GM23338 (cell line): Measurements from ENCODE around the gene KCTD21. TPM values are rescaled to one million over a fixed set of nuclear protein-coding genes. Genes with fewer than 3 reads are reported as not detected.

ENCODE experiments used
- ATAC-seq: fragments of 200-7000 bp; cut with Tn5 transposase; 3 replicates; pipeline ENCODE4 v1.9.1; 2020
- DNase-seq: peaks from one replicate; pipeline ENCODE4 v3.0.0-alpha.2; 2015; ENCODE audit warnings: low spot score
- H2AFZ ChIP-seq: fragments of 200-600 bp; sonication (generic); 2 replicates; pipeline ENCODE4 v1.8.0; 2016; ENCODE audit warnings: antibody characterized with exemption, mild to moderate bottlenecking, moderate library complexity
- H3F3A ChIP-seq: fragments of 200-600 bp; sonication (generic); replicated peaks from 2 replicates; pipeline ENCODE4 v1.8.0; 2017; ENCODE audit warnings: antibody characterized with exemption, mixed run types, low read depth
- H3K27ac ChIP-seq: fragments of 200-600 bp; sonication (generic); 2 replicates; pipeline ENCODE4 v1.6.1; 2016; ENCODE audit warnings: low read depth
- H3K27me3 ChIP-seq: fragments of 200-600 bp; sonication (generic); 2 replicates; pipeline ENCODE4 v1.8.0; 2016; ENCODE audit warnings: mild to moderate bottlenecking, mixed run types, moderate library complexity; ENCODE audit not compliant: insufficient read depth
- H3K36me3 ChIP-seq: fragments of 200-600 bp; sonication (generic); 2 replicates; pipeline ENCODE4 v1.8.0; 2016; ENCODE audit warnings: mild to moderate bottlenecking; ENCODE audit not compliant: insufficient read depth
- H3K4me1 ChIP-seq: fragments of 200-600 bp; sonication (generic); 2 replicates; pipeline ENCODE4 v1.8.0; 2016; ENCODE audit warnings: mild to moderate bottlenecking, moderate library complexity; ENCODE audit not compliant: insufficient read depth
- H3K4me2 ChIP-seq: fragments of 200-600 bp; sonication (generic); 2 replicates; pipeline ENCODE4 v1.7.1; 2017; ENCODE audit warnings: mixed run types
- H3K4me3 ChIP-seq: fragments of 200-600 bp; sonication (generic); 2 replicates; pipeline ENCODE4 v1.6.1; 2016; ENCODE audit warnings: mixed run types
- H3K79me2 ChIP-seq: fragments of 200-600 bp; sonication (generic); replicated peaks from 2 replicates; pipeline ENCODE4 v1.8.0; 2017; ENCODE audit warnings: mild to moderate bottlenecking; ENCODE audit not compliant: insufficient read depth
- H3K9me2 ChIP-seq: fragments of 200-600 bp; sonication (generic); 2 replicates; pipeline ENCODE4 v1.8.0; 2017; ENCODE audit not compliant: insufficient read depth
- H4K20me1 ChIP-seq: fragments of 200-600 bp; sonication (generic); replicated peaks from 2 replicates; pipeline ENCODE4 v1.8.0; 2017; ENCODE audit warnings: mild to moderate bottlenecking; ENCODE audit not compliant: insufficient read depth
- H3K27ac Mint-ChIP-seq: 2 replicates; pipeline ENCODE4 v1.8.0; 2020; ENCODE audit warnings: inconsistent platforms, mild to moderate bottlenecking, moderate library complexity, mixed read lengths
- H3K27me3 Mint-ChIP-seq: 3 replicates; pipeline ENCODE4 v1.8.0; 2022; ENCODE audit warnings: low read depth, mild to moderate bottlenecking, moderate library complexity, mixed read lengths, inconsistent platforms; ENCODE audit not compliant: insufficient read depth, poor library complexity
- H3K36me3 Mint-ChIP-seq: 3 replicates; pipeline ENCODE4 v1.8.0; 2021; ENCODE audit warnings: low read depth, mild to moderate bottlenecking, inconsistent platforms, moderate library complexity, mixed read lengths
- H3K4me1 Mint-ChIP-seq: 3 replicates; pipeline ENCODE4 v1.8.0; 2020; ENCODE audit warnings: mild to moderate bottlenecking, inconsistent platforms, mixed read lengths
- H3K4me3 Mint-ChIP-seq: 3 replicates; pipeline ENCODE4 v1.8.0; 2021; ENCODE audit warnings: moderate library complexity, mild to moderate bottlenecking, inconsistent platforms, mixed read lengths
- H3K9me3 Mint-ChIP-seq: 3 replicates; pipeline ENCODE4 v1.8.0; 2020; ENCODE audit warnings: moderate library complexity, mild to moderate bottlenecking, inconsistent platforms, mixed read lengths
- CREB1 ChIP-seq: fragments of 250-450 bp; sonication (Bioruptor Pico); IDR thresholded peaks from 2 replicates; pipeline ENCODE4 v1.5.0; 2020; ENCODE audit warnings: low read depth, mild to moderate bottlenecking, moderate library complexity
- CTCF ChIP-seq, 2 experiments: fragments of 200-600 bp in 1 of 2; sonication (generic) in 1 of 2; conservative IDR thresholded peaks; 2 replicates each; pipeline versions ENCODE4 v1.5.1 to v1.6.1; 2016 to 2017; ENCODE audit warnings: antibody characterized with exemption in 2 of 2, low read depth in 2 of 2, mild to moderate bottlenecking in 2 of 2, moderate library complexity in 1 of 2
- ETS1 ChIP-seq: IDR thresholded peaks from 2 replicates; pipeline ENCODE4 v1.6.1; 2016; ENCODE audit warnings: antibody characterized with exemption
- EZH2 ChIP-seq: fragments of 200-600 bp; sonication (generic); IDR thresholded peaks from one replicate; pipeline ENCODE4 v1.8.0; 2017; ENCODE audit warnings: antibody characterized with exemption, mild to moderate bottlenecking, low read depth; ENCODE audit not compliant: unreplicated experiment
- EZH2phosphoT487 ChIP-seq: fragments of 200-600 bp; sonication (generic); IDR thresholded peaks from one replicate; pipeline ENCODE4 v1.8.1; 2018; ENCODE audit warnings: antibody characterized with exemption; ENCODE audit not compliant: unreplicated experiment
- JUNB ChIP-seq: IDR thresholded peaks from one replicate; pipeline ENCODE4 v1.6.1; 2016; ENCODE audit warnings: antibody characterized with exemption; ENCODE audit not compliant: unreplicated experiment
- NANOG ChIP-seq: IDR thresholded peaks from 2 replicates; pipeline ENCODE4 v1.6.1; 2016; ENCODE audit warnings: antibody characterized with exemption, borderline replicate concordance
- POLR2AphosphoS5 ChIP-seq: IDR thresholded peaks from 2 replicates; pipeline ENCODE4 v1.6.1; 2016; ENCODE audit warnings: antibody characterized with exemption, low read depth
- REST ChIP-seq: IDR thresholded peaks from one replicate; pipeline ENCODE4 v1.6.1; 2018; ENCODE audit warnings: antibody characterized with exemption; ENCODE audit not compliant: unreplicated experiment
- STAT1 ChIP-seq: IDR thresholded peaks from one replicate; pipeline ENCODE4 v1.6.1; 2016; ENCODE audit warnings: antibody characterized with exemption; ENCODE audit not compliant: unreplicated experiment
- ZNF114 ChIP-seq: fragments of 250-450 bp; sonication (Bioruptor Pico); IDR thresholded peaks from 2 replicates; pipeline ENCODE4 v1.5.0; 2020; ENCODE audit warnings: mild to moderate bottlenecking, moderate library complexity
- ZNF331 ChIP-seq: fragments of 250-450 bp; sonication (Bioruptor Pico); IDR thresholded peaks from 2 replicates; pipeline ENCODE4 v1.5.0; 2020; ENCODE audit warnings: low read depth, mild to moderate bottlenecking, moderate library complexity
- ZNF462 ChIP-seq: fragments of 250-450 bp; sonication (Bioruptor Pico); IDR thresholded peaks from 2 replicates; pipeline ENCODE4 v1.5.0; 2020; ENCODE audit warnings: mild to moderate bottlenecking, moderate library complexity
- polyA plus RNA-seq: library from polyadenylated mRNA; unstranded; fragments of >200 nt; fragmentation: Nextera tagmentation; extraction: Ambion mirVana; gene quantifications from 2 replicates; pipeline ENCODE4 v1.2.1, GENCODE V29; 2016
- total RNA-seq: library from RNA; depleted of rRNA; stranded (reverse); fragments of >200 nt; shearing (Covaris generic); gene quantifications from 2 replicates; pipeline ENCODE4 v1.2.3, GENCODE V29; 2014

Gene KCTD21
- total and polyA plus RNA-seq, 2 experiments from 2014 or later, result 1.0 to 3.7 TPM

GRCh38 chr11:78203184-78203583 lies 14.8 kb upstream of the KCTD21 start:
- no peak overlapping the region for H2AFZ ChIP-seq
- no peaks in the 10 kb centered on the region for H3K27me3 ChIP-seq
- Mint-ChIP-seq H3K9me3 (no peaks in the 10 kb centered on the region), H3K4me3 (no peak overlapping the region), H3K36me3 (peaks cover 8% of the 10 kb centered on the region; the same call in 2 of the 3 replicates), H3K27me3 (peaks cover 9% of the 10 kb centered on the region), H3K27ac (no peak overlapping the region), H3K4me1 (peaks cover 5% of the 10 kb centered on the region)
- no peak for DNase-seq
- H3K9me2 ChIP-seq, result no peaks in the 10 kb centered on the region
- no peaks in the 10 kb centered on the region for H3F3A ChIP-seq
- H3K79me2 ChIP-seq, result no peaks in the 10 kb centered on the region
- H3K27ac ChIP-seq, result no peak overlapping the region
- ATAC-seq, result no peak
- H3K4me3 ChIP-seq, result no peak overlapping the region
- no peaks in the 10 kb centered on the region for H4K20me1 ChIP-seq
- H3K36me3 ChIP-seq, result no peaks in the 10 kb centered on the region
- no peaks in the 10 kb centered on the region for H3K4me1 ChIP-seq
- TF ChIP-seq STAT1, result no peak
- no peak for TF ChIP-seq ZNF331 (CRISPR knock-in tag)
- no peak for TF ChIP-seq NANOG
- no peak for TF ChIP-seq ZNF114 (CRISPR knock-in tag)
- no peak for TF ChIP-seq JUNB
- TF ChIP-seq REST, result no peak
- no peak for TF ChIP-seq EZH2phosphoT487
- TF ChIP-seq CTCF (conservative IDR thresholded peaks at IDR 0.05; ENCODE audit: low read depth in 2 of 2), result no peak
- no peak for TF ChIP-seq EZH2
- TF ChIP-seq ZNF462 (CRISPR knock-in tag), result no peak
- TF ChIP-seq POLR2AphosphoS5, result no peak
- TF ChIP-seq ETS1, result no peak
- no peak for TF ChIP-seq CREB1 (CRISPR knock-in tag)
- no peak overlapping the region for H3K4me2 ChIP-seq
